ENCODE data around the gene FGGY. TPM values are rescaled to one million over a fixed set of nuclear protein-coding genes. Genes with fewer than 3 reads are reported as not detected.
"Not testable (repeated sequence)": the region's sequence is repeated elsewhere in the genome, so short reads cannot be mapped to it uniquely, and the experiment has no call there.

The FGGY gene
- total and polyA plus RNA-seq, 4 donors = 16.0 to 67.0 (median 43.4) TPM

- not testable (repeated sequence) for H3K4me3 ChIP-seq (ENCODE audit: low read depth in 1 of 3, low read length in 3 of 3); H3K27me3 ChIP-seq (ENCODE audit: control insufficient read depth in 4 of 4, insufficient read depth in 4 of 4, low read length in 3 of 4); H3K36me3 ChIP-seq (ENCODE audit: control insufficient read depth in 4 of 4, insufficient read depth in 3 of 4, low read depth in 1 of 4, low read length in 3 of 4); H3K9me3 ChIP-seq (ENCODE audit: control insufficient read depth in 4 of 4, low read length in 3 of 4); H3K9ac ChIP-seq (ENCODE audit: low read depth in 1 of 2, low read length in 2 of 2); H3K27ac ChIP-seq (ENCODE audit: low read depth in 1 of 2, low read length in 2 of 2); H3K4me1 ChIP-seq (ENCODE audit: control insufficient read depth in 4 of 4, insufficient read depth in 4 of 4, low read length in 3 of 4); DNase-seq (ENCODE audit: low spot score)
- WGBS = 95% methylated on average over 1 of the region's 1 CpG
Measured at GRCh38 chr1:59256429-59256828, 40.5 kb upstream of the FGGY start.

GRCh38 chr1:59258412-59259032 lies 38.4 kb upstream of the FGGY start:
- 97% methylated on average over 3 of the region's 3 CpGs for WGBS
- H3K27me3 ChIP-seq (ENCODE audit: control insufficient read depth in 4 of 4, insufficient read depth in 4 of 4, low read length in 3 of 4) = no peaks in the 10 kb centered on the region
- no peak overlapping the region for H3K27ac ChIP-seq (ENCODE audit: low read depth in 1 of 2, low read length in 2 of 2)
- TF ChIP-seq HNF4A (conservative IDR thresholded peaks at IDR 0.05) (no peak), RAD21 (IDR thresholded peaks at IDR 0.05) (no peak), FOXA1 (IDR thresholded peaks at IDR 0.05) (no peak)
- no peak overlapping the region for H3K9ac ChIP-seq (ENCODE audit: low read depth in 1 of 2, low read length in 2 of 2)
- no peaks in the 10 kb centered on the region for H3K4me1 ChIP-seq (ENCODE audit: control insufficient read depth in 4 of 4, insufficient read depth in 4 of 4, low read length in 3 of 4)
- H3K36me3 ChIP-seq (ENCODE audit: control insufficient read depth in 4 of 4, insufficient read depth in 3 of 4, low read depth in 1 of 4, low read length in 3 of 4) = no peaks in the 10 kb centered on the region
- no peak overlapping the region for H3K4me3 ChIP-seq (ENCODE audit: low read depth in 1 of 3, low read length in 3 of 3)
- DNase-seq (ENCODE audit: low spot score) = no peak
- no peaks in the 10 kb centered on the region for H3K9me3 ChIP-seq (ENCODE audit: control insufficient read depth in 4 of 4, low read length in 3 of 4)

- Histone ChIP-seq H3K27me3 (ENCODE audit: control insufficient read depth in 4 of 4, insufficient read depth in 4 of 4, low read length in 3 of 4) (no peaks in the 10 kb centered on the region), H3K9me3 (ENCODE audit: control insufficient read depth in 4 of 4, low read length in 3 of 4) (no peaks in the 10 kb centered on the region), H3K9ac (ENCODE audit: low read depth in 1 of 2, low read length in 2 of 2) (no peak overlapping the region), H3K27ac (ENCODE audit: low read depth in 1 of 2, low read length in 2 of 2) (no peak overlapping the region), H3K4me1 (ENCODE audit: control insufficient read depth in 4 of 4, insufficient read depth in 4 of 4, low read length in 3 of 4) (no peaks in the 10 kb centered on the region), H3K36me3 (ENCODE audit: control insufficient read depth in 4 of 4, insufficient read depth in 3 of 4, low read depth in 1 of 4, low read length in 3 of 4) (no peaks in the 10 kb centered on the region), H3K4me3 (ENCODE audit: low read depth in 1 of 3, low read length in 3 of 3) (no peak overlapping the region)
- TF ChIP-seq TAF1 (conservative IDR thresholded peaks at IDR 0.05) (no peak), REST (IDR thresholded peaks at IDR 0.05) (no peak), SP1 (IDR thresholded peaks at IDR 0.05) (no peak), YY1 (IDR thresholded peaks at IDR 0.05) (no peak), NR2F2 (IDR thresholded peaks at IDR 0.05) (no peak), JUND (IDR thresholded peaks at IDR 0.05) (no peak), HNF4G (IDR thresholded peaks at IDR 0.05) (no peak), ZBTB33 (IDR thresholded peaks at IDR 0.05) (no peak), ATF3 (IDR thresholded peaks at IDR 0.05) (no peak), CTCF (IDR thresholded peaks at IDR 0.05; ENCODE audit: low read depth, low read length, missing input control) (no peak), HNF4A (conservative IDR thresholded peaks at IDR 0.05) (no peak)
- no peak for DNase-seq (ENCODE audit: low spot score)
- 89% methylated on average over 1 of the region's 1 CpG for WGBS
Measured at GRCh38 chr1:59261537-59261936, 35.4 kb upstream of the FGGY start.

All from liver (tissue), 9 donors.